Chondrocyte (in vitro differentiated cells): ENCODE measurements around the gene NRXN3. TPM values are rescaled to one million over a fixed set of nuclear protein-coding genes. Genes with fewer than 3 reads are reported as not detected.

Source experiments
- DNase-seq: peaks from one replicate; pipeline ENCODE4 v3.0.0; 2021; ENCODE audit warnings: mixed read lengths, low spot score
- H3K27ac Mint-ChIP-seq: one replicate; pipeline ENCODE4 v1.8.0; 2021; ENCODE audit warnings: mild to moderate bottlenecking, moderate library complexity, mixed read lengths; ENCODE audit not compliant: unreplicated experiment
- H3K27me3 Mint-ChIP-seq: 2 replicates; pipeline ENCODE4 v1.8.0; 2021; ENCODE audit warnings: low read depth, mixed read lengths
- H3K36me3 Mint-ChIP-seq: 2 replicates; pipeline ENCODE4 v1.8.0; 2021; ENCODE audit warnings: low read depth, mixed read lengths
- H3K4me1 Mint-ChIP-seq: 2 replicates; pipeline ENCODE4 v1.8.0; 2021; ENCODE audit warnings: low read depth, mild to moderate bottlenecking, mixed read lengths
- H3K4me3 Mint-ChIP-seq: one replicate; pipeline ENCODE4 v1.8.0; 2021; ENCODE audit warnings: mild to moderate bottlenecking, moderate library complexity, mixed read lengths; ENCODE audit not compliant: unreplicated experiment
- H3K9me3 Mint-ChIP-seq: 2 replicates; pipeline ENCODE4 v1.8.0; 2021; ENCODE audit warnings: low read depth, mixed read lengths
- CTCF ChIP-seq: fragments of 200-600 bp; sonication (generic); IDR thresholded peaks from 2 replicates; pipeline ENCODE4 v1.5.0; 2021; ENCODE audit warnings: antibody characterized with exemption, mild to moderate bottlenecking, moderate library complexity
- total RNA-seq: library from RNA; stranded (reverse); gene quantifications from 3 replicates; pipeline ENCODE4 v1.2.1, GENCODE V29; 2021

NRXN3 gene
- total RNA-seq, 1 donor from 2014 or later = 7.9 TPM

GRCh38 chr14:79167957-79168356 is 997.8 kb downstream of the NRXN3 start:
- Mint-ChIP-seq H3K36me3 (peaks cover 2% of the 10 kb centered on the region), H3K9me3 (peaks cover under 1% of the 10 kb centered on the region), H3K4me3 (no peak overlapping the region), H3K27me3 (peaks cover 13% of the 10 kb centered on the region), H3K4me1 (no peaks in the 10 kb centered on the region), H3K27ac (no peak overlapping the region)
- DNase-seq = no peak
- TF ChIP-seq CTCF = no peak

- no peaks in the 10 kb centered on the region for H3K4me1 Mint-ChIP-seq
- H3K36me3 Mint-ChIP-seq = no peaks in the 10 kb centered on the region
- no peak for TF ChIP-seq CTCF
- no peak for DNase-seq
- H3K27me3 Mint-ChIP-seq = peaks cover 5% of the 10 kb centered on the region
- no peak overlapping the region for H3K27ac Mint-ChIP-seq
- H3K4me3 Mint-ChIP-seq = no peak overlapping the region
- no peaks in the 10 kb centered on the region for H3K9me3 Mint-ChIP-seq
Observed at GRCh38 chr14:79175671-79176070, 1005.5 kb downstream of the NRXN3 start.

GRCh38 chr14:79177106-79177505 is 1006.9 kb downstream of the NRXN3 start:
- no peaks in the 10 kb centered on the region for H3K36me3 Mint-ChIP-seq
- no peak for DNase-seq
- no peak overlapping the region for H3K27ac Mint-ChIP-seq
- no peak overlapping the region for H3K4me3 Mint-ChIP-seq
- H3K4me1 Mint-ChIP-seq = no peaks in the 10 kb centered on the region
- peaks cover 5% of the 10 kb centered on the region for H3K27me3 Mint-ChIP-seq
- no peaks in the 10 kb centered on the region for H3K9me3 Mint-ChIP-seq
- no peak for TF ChIP-seq CTCF

GRCh38 chr14:79178719-79179118 is 1008.5 kb downstream of the NRXN3 start:
- no peaks in the 10 kb centered on the region for H3K9me3 Mint-ChIP-seq

DNA sequence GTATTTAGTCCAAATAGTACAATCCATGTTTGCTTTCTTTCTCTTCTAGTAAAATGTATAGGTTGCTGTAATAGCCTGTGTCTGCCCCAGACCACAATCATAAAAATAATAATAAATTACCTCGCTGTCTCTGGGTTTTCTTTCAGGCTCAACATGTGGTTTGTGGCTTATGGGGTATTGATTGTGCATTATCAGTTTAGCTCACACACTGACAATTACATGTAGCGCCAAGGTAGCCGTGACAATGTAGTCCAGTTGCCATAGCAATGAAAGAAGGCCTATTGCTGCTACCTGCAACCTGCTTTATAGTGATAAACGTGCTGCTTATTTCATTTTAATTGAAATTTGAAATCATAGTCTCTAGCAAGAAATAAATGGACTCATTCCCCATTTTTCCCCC is 1009.8 kb downstream of the NRXN3 start:
- TF ChIP-seq CTCF = no peak
- H3K9me3 Mint-ChIP-seq = no peaks in the 10 kb centered on the region
- peaks cover 5% of the 10 kb centered on the region for H3K27me3 Mint-ChIP-seq
- H3K36me3 Mint-ChIP-seq = no peaks in the 10 kb centered on the region
- DNase-seq = no peak
- no peak overlapping the region for H3K4me3 Mint-ChIP-seq
- no peaks in the 10 kb centered on the region for H3K4me1 Mint-ChIP-seq
- no peak overlapping the region for H3K27ac Mint-ChIP-seq

More at GRCh38 chr14:79178719-79179118, 1008.5 kb downstream of the NRXN3 start:
- Mint-ChIP-seq H3K4me3 (no peak overlapping the region), H3K27me3 (peaks cover 5% of the 10 kb centered on the region), H3K27ac (no peak overlapping the region), H3K36me3 (no peaks in the 10 kb centered on the region), H3K4me1 (no peaks in the 10 kb centered on the region)
- TF ChIP-seq CTCF = no peak
- no peak for DNase-seq
